Measurements from ENCODE around the gene PDHB.

PDHB gene

GRCh38 chr3:58417075-58417474, 16.6 kb downstream of the PDHB start:
- DNase-seq (ENCODE audit: low read depth) = no peak
- H3K4me3 ChIP-seq (ENCODE audit: control insufficient read depth, low read depth, low read length) = no peak overlapping the region
- no peak for TF ChIP-seq CTCF (IDR thresholded peaks at IDR 0.05; ENCODE audit: control insufficient read depth, insufficient read depth, low read depth, low read length, missing control alignments)

DNA sequence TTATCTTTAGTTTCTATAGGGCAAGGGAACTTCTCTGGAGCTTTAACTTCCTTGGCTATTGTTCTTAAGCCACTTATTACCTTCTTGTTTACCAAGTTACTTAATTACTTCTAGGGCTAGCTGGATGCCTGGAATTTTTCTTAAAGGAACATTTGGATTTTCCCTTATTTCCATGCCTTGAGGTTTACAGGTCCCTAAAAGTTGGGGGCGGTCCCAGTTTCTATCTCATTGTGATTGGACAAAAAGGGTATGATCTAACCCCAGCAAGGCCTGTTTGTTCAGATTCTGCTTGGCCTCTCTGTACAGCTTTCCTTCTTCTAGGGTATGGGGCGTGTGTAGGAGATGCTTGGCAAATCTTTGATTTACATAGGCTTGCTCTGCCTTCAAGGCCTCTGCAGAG, 17.4 kb downstream of the PDHB start:
- no peak for DNase-seq (ENCODE audit: low read depth)
- TF ChIP-seq CTCF (IDR thresholded peaks at IDR 0.05; ENCODE audit: control insufficient read depth, insufficient read depth, low read depth, low read length, missing control alignments) = no peak
- no peak overlapping the region for H3K4me3 ChIP-seq (ENCODE audit: control insufficient read depth, low read depth, low read length)

GRCh38 chr3:58414538-58415197, 19.0 kb downstream of the PDHB start:
- peak; percentile 68 for TF ChIP-seq CTCF (IDR thresholded peaks at IDR 0.05; ENCODE audit: control insufficient read depth, insufficient read depth, low read depth, low read length, missing control alignments)
- DNase-seq (ENCODE audit: low read depth) = no peak
- H3K4me3 ChIP-seq (ENCODE audit: control insufficient read depth, low read depth, low read length) = no peak overlapping the region

DNA sequence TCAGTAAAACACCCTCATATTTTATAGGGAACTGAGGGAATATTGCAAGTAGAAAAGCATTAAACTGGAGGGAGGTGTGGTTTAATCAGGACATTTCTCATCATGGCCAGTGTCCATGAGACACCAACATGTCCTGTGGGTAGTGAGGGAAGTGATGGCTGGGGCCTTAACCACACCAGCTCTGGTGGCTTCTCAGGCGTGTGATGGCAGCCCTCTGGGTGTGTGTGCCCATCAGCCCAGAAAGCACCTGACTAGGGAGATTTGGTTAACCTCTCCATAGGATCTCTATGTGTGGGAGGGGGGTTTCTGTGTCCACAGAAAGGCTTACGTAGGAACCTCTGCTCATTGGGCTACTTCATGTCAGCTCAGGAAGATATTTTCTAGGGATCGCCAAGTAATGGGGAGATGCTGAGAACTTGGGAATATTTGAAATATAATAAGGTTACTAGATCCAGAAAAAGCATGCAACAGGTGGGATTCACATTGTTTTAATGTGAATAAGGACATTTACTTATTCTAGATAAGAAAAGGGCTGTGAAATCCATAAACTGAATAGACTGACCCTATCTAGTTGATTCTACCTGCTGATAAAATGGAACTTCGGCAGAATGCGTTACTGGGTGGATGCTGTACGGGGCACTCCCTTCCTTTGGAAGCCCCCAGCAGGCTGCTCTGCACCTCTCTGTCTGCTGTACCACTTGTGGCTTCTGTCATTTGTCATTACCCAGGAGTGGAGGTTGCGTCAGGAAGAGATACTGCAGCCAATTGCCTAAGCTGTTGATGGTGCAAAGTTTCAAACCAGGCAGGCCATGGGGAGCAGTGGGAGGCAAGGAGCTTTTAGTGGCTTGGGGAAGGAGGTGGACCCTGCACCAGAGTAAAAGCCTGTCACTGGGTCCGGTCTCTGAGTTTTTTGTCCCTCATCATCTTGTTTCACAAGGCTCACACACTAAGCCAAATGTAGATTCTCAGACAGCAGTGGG, 21.5 kb downstream of the PDHB start:
- H3K4me3 ChIP-seq (ENCODE audit: control insufficient read depth, low read depth, low read length) = no peak overlapping the region
- no peak for DNase-seq (ENCODE audit: low read depth)
- no peak for TF ChIP-seq CTCF (IDR thresholded peaks at IDR 0.05; ENCODE audit: control insufficient read depth, insufficient read depth, low read depth, low read length, missing control alignments)

DNA sequence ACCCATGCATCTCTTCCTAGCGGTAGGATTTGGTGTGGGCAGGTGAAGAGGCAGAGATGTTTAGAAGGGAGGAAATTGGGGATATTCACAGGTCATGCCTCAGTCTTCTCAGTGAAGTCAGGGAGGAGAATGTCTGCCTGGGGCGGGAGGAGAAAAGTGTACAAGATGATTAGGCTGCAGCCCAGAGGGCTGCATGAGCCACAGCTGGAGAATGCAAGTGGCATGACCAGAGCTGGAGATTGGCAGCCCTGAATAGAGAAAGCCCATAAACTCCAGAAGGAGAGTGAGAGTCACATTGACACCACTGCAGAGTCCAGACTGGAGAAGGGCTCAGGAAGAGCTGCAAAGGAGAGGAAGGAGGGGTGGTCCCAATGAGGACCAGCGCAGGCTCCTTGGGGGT, 22.6 kb downstream of the PDHB start:
- no peak overlapping the region for H3K4me3 ChIP-seq (ENCODE audit: control insufficient read depth, low read depth, low read length)
- no peak for TF ChIP-seq CTCF (IDR thresholded peaks at IDR 0.05; ENCODE audit: control insufficient read depth, insufficient read depth, low read depth, low read length, missing control alignments)
- no peak for DNase-seq (ENCODE audit: low read depth)

- TF ChIP-seq CTCF (IDR thresholded peaks at IDR 0.05; ENCODE audit: control insufficient read depth, insufficient read depth, low read depth, low read length, missing control alignments) = no peak
- H3K4me3 ChIP-seq (ENCODE audit: control insufficient read depth, low read depth, low read length) = no peak overlapping the region
- DNase-seq (ENCODE audit: low read depth) = no peak
Measured at GRCh38 chr3:58409663-58410062, 24.0 kb downstream of the PDHB start.

Measured in AG09309 (cell line).